Measurements from ENCODE around the gene CPED1.
"Not testable (repeated sequence)": the region's sequence is repeated elsewhere in the genome, so short reads cannot be mapped to it uniquely, and the experiment has no call there.

Gene CPED1

GRCh38 chr7:121244120-121244870 lies 255.8 kb downstream of the CPED1 start:
- no peak for DNase-seq (ENCODE audit: low read depth in 2 of 2)

GRCh38 chr7:121251367-121251766 lies 262.9 kb downstream of the CPED1 start:
- DNase-seq (ENCODE audit: low read depth in 2 of 2) = not testable (repeated sequence)

- DNase-seq (ENCODE audit: low read depth in 2 of 2) = not testable (repeated sequence)
Observed at GRCh38 chr7:121252523-121253235, 264.2 kb downstream of the CPED1 start.

- no peak for DNase-seq (ENCODE audit: low read depth in 2 of 2)
Observed at GRCh38 chr7:121259826-121260225, 271.3 kb downstream of the CPED1 start.

- no peak for DNase-seq (ENCODE audit: low read depth in 2 of 2)
Observed at GRCh38 chr7:121261207-121261884, 272.8 kb downstream of the CPED1 start.

GRCh38 chr7:121262221-121262620 lies 273.7 kb downstream of the CPED1 start:
- no peak for DNase-seq (ENCODE audit: low read depth in 2 of 2)

- DNase-seq (ENCODE audit: low read depth in 2 of 2) = no peak
Observed at GRCh38 chr7:121262969-121263368, 274.5 kb downstream of the CPED1 start.

GRCh38 chr7:121266307-121266894 lies 277.9 kb downstream of the CPED1 start:
- no peak for DNase-seq (ENCODE audit: low read depth in 2 of 2)

GRCh38 chr7:121267612-121268011 lies 279.1 kb downstream of the CPED1 start:
- no peak for DNase-seq (ENCODE audit: low read depth in 2 of 2)

- DNase-seq (ENCODE audit: low read depth in 2 of 2) = no peak
Observed at GRCh38 chr7:121269798-121270197, 281.3 kb downstream of the CPED1 start.

GRCh38 chr7:121271098-121271497 lies 282.6 kb downstream of the CPED1 start:
- no peak for DNase-seq (ENCODE audit: low read depth in 2 of 2)

GRCh38 chr7:121271916-121272315 lies 283.4 kb downstream of the CPED1 start:
- no peak for DNase-seq (ENCODE audit: low read depth in 2 of 2)

- no peak for DNase-seq (ENCODE audit: low read depth in 2 of 2)
Observed at GRCh38 chr7:121272676-121273075, 284.2 kb downstream of the CPED1 start.

- DNase-seq (ENCODE audit: low read depth in 2 of 2) = no peak
Observed at GRCh38 chr7:121273467-121274167, 285.1 kb downstream of the CPED1 start.

GRCh38 chr7:121274467-121274866 lies 286.0 kb downstream of the CPED1 start:
- no peak for DNase-seq (ENCODE audit: low read depth in 2 of 2)

- DNase-seq (ENCODE audit: low read depth in 2 of 2) = no peak
Observed at GRCh38 chr7:121275204-121275603, 286.7 kb downstream of the CPED1 start.

GRCh38 chr7:121276313-121276712 lies 287.8 kb downstream of the CPED1 start:
- DNase-seq (ENCODE audit: low read depth in 2 of 2) = no peak

GRCh38 chr7:121278120-121279021 lies 289.9 kb downstream of the CPED1 start:
- DNase-seq (ENCODE audit: low read depth in 2 of 2) = no peak

- DNase-seq (ENCODE audit: low read depth in 2 of 2) = no peak
Observed at GRCh38 chr7:121279060-121279620, 290.6 kb downstream of the CPED1 start.

GRCh38 chr7:121279822-121280221 lies 291.3 kb downstream of the CPED1 start:
- DNase-seq (ENCODE audit: low read depth in 2 of 2) = no peak
